HEK293 (cell line): ENCODE measurements around the gene WDR20.

Experiments
- CTCF ChIP-seq: fragments of 450-650 bp; formaldehyde crosslinking; IDR thresholded peaks from 2 replicates; pipeline ENCODE4 v1.5.1; 2016; ENCODE audit warnings: missing biosample characterization, missing genetic modification characterization
- PATZ1 ChIP-seq: fragments of 450-650 bp; formaldehyde crosslinking; IDR thresholded peaks from 2 replicates; pipeline ENCODE4 v1.5.1; 2016; ENCODE audit warnings: missing biosample characterization, missing genetic modification characterization
- TCF7L2 ChIP-seq: IDR thresholded peaks from 2 replicates; pipeline ENCODE4 v1.6.1; 2011; ENCODE audit warnings: low read depth, mild to moderate bottlenecking, inconsistent platforms, low read length, moderate library complexity, borderline replicate concordance
- ZNF266 ChIP-seq: fragments of 450-650 bp; formaldehyde crosslinking; IDR thresholded peaks from 2 replicates; pipeline ENCODE4 v1.5.1; 2016; ENCODE audit warnings: missing biosample characterization, missing genetic modification characterization, low read depth
- ZNF311 ChIP-seq: fragments of 450-650 bp; formaldehyde crosslinking; IDR thresholded peaks from 2 replicates; pipeline ENCODE4 v1.5.1; 2017; ENCODE audit warnings: missing biosample characterization, missing genetic modification characterization, borderline replicate concordance

GRCh38 chr14:102145395-102145794, 5.7 kb downstream of the WDR20 start:
- no peak for TF ChIP-seq TCF7L2
- TF ChIP-seq PATZ1 (tag by site-specific recombination): no peak
- TF ChIP-seq CTCF (tag by site-specific recombination): no peak
- TF ChIP-seq ZNF266 (tag by site-specific recombination): no peak
- TF ChIP-seq ZNF311 (tag by site-specific recombination): no peak
